GM10248 (cell line): ENCODE data around the gene PCSK5.

ENCODE experiments used
- CTCF ChIA-PET: fragments of 300-600 bp; sonication (Branson Sonifier 250); formaldehyde crosslinking; extraction: SDS; loops from one replicate; lab custom pipeline; 2021; ENCODE audit warnings: antibody characterized with exemption; lab: Yijun Ruan, JAX
- POLR2A ChIA-PET: fragments of 350-650 bp; sonication (Branson Sonifier 250); formaldehyde crosslinking; extraction: SDS; loops from one replicate; lab custom pipeline; 2020; ENCODE audit warnings: antibody characterized with exemption; lab: Yijun Ruan, JAX
- DNase-seq: peaks from one replicate; pipeline ENCODE4 v3.0.0; 2012; ENCODE audit errors: extremely low spot score
- TF ChIP-seq, protein P1 (sequence below): IDR thresholded peaks from 2 replicates; pipeline ENCODE4 v1.5.1; 2012; ENCODE audit warnings: mild to moderate bottlenecking, low read depth; ENCODE audit errors: extremely low read depth, missing control alignments, control extremely low read depth

Gene PCSK5

GRCh38 chr9:75910731-75911130, 20.3 kb downstream of the PCSK5 start:
- no peak for DNase-seq
- ChIA-PET CTCF (no interaction called here), POLR2A (no interaction called here)
- TF ChIP-seq, protein P1, sequence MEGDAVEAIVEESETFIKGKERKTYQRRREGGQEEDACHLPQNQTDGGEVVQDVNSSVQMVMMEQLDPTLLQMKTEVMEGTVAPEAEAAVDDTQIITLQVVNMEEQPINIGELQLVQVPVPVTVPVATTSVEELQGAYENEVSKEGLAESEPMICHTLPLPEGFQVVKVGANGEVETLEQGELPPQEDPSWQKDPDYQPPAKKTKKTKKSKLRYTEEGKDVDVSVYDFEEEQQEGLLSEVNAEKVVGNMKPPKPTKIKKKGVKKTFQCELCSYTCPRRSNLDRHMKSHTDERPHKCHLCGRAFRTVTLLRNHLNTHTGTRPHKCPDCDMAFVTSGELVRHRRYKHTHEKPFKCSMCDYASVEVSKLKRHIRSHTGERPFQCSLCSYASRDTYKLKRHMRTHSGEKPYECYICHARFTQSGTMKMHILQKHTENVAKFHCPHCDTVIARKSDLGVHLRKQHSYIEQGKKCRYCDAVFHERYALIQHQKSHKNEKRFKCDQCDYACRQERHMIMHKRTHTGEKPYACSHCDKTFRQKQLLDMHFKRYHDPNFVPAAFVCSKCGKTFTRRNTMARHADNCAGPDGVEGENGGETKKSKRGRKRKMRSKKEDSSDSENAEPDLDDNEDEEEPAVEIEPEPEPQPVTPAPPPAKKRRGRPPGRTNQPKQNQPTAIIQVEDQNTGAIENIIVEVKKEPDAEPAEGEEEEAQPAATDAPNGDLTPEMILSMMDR, result no peak

- TF ChIP-seq, protein P1, result no peak
- ChIA-PET POLR2A (no interaction called here), CTCF (no interaction called here)
- no peak for DNase-seq
These were observed 20.9 kb downstream of the PCSK5 start for GRCh38 chr9:75911390-75911789.

DNA sequence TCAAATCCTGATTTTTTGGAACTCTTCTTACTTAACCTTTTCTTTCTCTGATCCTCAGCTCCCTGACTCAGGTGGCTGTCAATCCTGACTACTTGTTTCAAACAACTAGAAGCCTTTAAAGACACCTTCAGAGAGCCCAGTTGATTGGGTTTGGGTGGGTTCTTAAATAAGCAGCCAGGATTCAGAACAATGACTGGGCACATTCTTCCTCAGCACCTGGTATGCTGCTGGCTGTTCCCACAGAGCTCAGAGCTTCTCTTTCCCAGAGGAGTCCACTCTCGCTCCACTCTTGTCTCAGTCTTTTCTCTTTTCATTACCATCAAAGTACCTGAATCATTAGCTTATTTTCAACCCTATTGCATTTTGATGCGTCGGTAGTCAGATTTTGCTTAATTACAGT, 22.5 kb downstream of the PCSK5 start:
- TF ChIP-seq, protein P1, result no peak
- DNase-seq, result no peak
- POLR2A ChIA-PET, result no interaction called here
- CTCF ChIA-PET, result interaction anchor here (1.2 kb wide), 1 partner anchor 10 kb away, joined by 7 read pairs; no protein-coding TSS in a partner anchor

DNA sequence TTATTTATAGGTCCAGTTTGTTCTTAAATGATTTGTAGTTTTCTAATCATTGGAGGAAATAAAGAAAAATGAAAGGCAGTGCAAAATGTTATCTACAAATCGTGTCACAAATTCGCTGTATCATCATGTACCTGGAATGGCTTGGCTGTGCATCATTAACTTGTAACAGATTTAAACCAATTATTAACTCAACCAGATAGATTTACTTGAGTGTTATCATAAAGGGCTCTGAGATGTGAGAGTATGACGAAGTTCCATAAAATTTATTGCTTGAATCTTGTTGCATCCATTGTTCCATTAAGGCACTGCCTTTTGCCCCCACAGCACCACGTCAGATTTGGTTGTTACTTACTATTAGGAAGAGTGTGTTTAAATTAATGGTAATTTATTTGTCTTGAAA, 23.5 kb downstream of the PCSK5 start:
- TF ChIP-seq, protein P1, result no peak
- CTCF ChIA-PET, result no interaction called here
- no peak for DNase-seq
- POLR2A ChIA-PET, result no interaction called here

DNA sequence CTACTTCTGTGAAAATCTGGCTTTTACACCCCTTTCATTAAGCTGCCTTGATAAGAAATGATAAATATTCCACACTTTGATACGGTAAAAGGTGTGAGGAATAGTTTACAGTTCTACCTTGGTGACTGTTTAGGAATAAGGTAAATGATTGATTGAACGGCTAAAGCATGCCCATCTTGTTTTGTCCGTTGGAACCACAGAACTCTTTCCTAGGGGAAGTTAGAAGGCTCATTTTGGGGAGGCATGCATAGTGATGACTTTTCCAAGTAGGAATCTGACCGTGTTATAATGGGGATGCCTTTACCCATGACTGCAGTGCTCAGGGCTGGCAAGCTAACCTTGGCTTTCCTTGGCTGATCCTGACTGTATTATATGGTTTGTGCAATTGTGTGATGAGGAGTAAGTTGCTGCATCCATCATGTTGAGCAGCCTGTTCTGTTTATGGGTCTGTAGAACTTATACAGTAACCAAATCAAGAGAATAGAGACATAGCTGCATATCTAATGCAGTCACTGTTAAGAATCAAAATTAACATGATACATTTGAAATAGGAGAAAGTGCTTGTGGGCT, 24.5 kb downstream of the PCSK5 start:
- TF ChIP-seq, protein P1, result no peak
- no peak for DNase-seq
- ChIA-PET POLR2A (no interaction called here), CTCF (interaction anchor here (1.4 to 1.5 kb wide), 2 partner anchors 13 to 649 kb away, joined by 3 read pairs; no protein-coding TSS in a partner anchor)

GRCh38 chr9:75918154-75918553, 27.7 kb downstream of the PCSK5 start:
- POLR2A ChIA-PET, result no interaction called here
- TF ChIP-seq, protein P1, result no peak
- CTCF ChIA-PET, result interaction anchor here (1.3 kb wide), 1 partner anchor 15 kb away, joined by 4 read pairs; no protein-coding TSS in a partner anchor
- no peak for DNase-seq
